T-helper 2 cell treated with Interferon-gamma antibody and Interleukin-4, amounts not matched to agents 5 μg/mL and 100 μg/mL, for 36 hours (primary cell): Measurements from ENCODE around the gene ATXN1.

Experiments used
- DNase-seq: peaks from one replicate; pipeline ENCODE4 v3.0.0; 2021; ENCODE audit warnings: low spot score
- H3K27ac Mint-ChIP-seq: one replicate; pipeline ENCODE4 v1.8.0; 2021; ENCODE audit warnings: mild to moderate bottlenecking, mixed read lengths
- H3K27me3 Mint-ChIP-seq: one replicate; pipeline ENCODE4 v1.8.0; 2021; ENCODE audit warnings: low read depth, mixed read lengths
- H3K36me3 Mint-ChIP-seq: one replicate; pipeline ENCODE4 v1.8.0; 2021; ENCODE audit warnings: low read depth, mixed read lengths
- H3K4me1 Mint-ChIP-seq: one replicate; pipeline ENCODE4 v1.8.0; 2021; ENCODE audit warnings: low read depth, mixed read lengths
- H3K4me3 Mint-ChIP-seq: one replicate; pipeline ENCODE4 v1.8.0; 2022; ENCODE audit warnings: mild to moderate bottlenecking, moderate library complexity, mixed read lengths
- H3K9me3 Mint-ChIP-seq: one replicate; pipeline ENCODE4 v1.8.0; 2021; ENCODE audit warnings: mixed read lengths

Gene ATXN1

DNA sequence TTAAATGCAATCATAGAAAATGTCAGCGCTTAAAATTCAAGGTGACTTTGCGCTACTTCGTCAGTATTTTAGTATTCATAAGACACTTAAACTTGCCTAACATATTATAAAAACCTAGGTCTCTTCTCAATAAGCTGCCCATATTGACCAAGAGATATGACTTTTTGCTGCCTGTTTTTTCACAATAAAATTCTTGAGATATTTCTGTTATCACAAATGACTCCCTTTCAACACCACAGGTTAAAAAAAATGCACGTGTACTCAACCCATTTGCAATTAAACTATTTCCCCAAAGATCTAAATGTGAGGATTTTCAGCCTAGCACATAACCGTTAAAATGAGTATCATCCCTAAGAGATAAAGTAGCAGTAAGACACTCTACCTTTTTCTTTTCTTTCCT, 10.7 kb downstream of the ATXN1 start:
- no peak overlapping the region for H3K27ac Mint-ChIP-seq
- H3K9me3 Mint-ChIP-seq: no peaks in the 10 kb centered on the region
- peaks cover 65% of the 10 kb centered on the region for H3K36me3 Mint-ChIP-seq
- no peak for DNase-seq
- H3K4me1 Mint-ChIP-seq: peaks cover 42% of the 10 kb centered on the region
- H3K4me3 Mint-ChIP-seq: no peak overlapping the region
- no peaks in the 10 kb centered on the region for H3K27me3 Mint-ChIP-seq

- Mint-ChIP-seq H3K27ac (peak overlapping the region; percentile 0), H3K4me1 (peaks cover 40% of the 10 kb centered on the region), H3K4me3 (no peak overlapping the region), H3K36me3 (peaks cover 63% of the 10 kb centered on the region), H3K27me3 (no peaks in the 10 kb centered on the region), H3K9me3 (no peaks in the 10 kb centered on the region)
- no peak for DNase-seq
These were observed 11.5 kb downstream of the ATXN1 start for GRCh38 chr6:16749516-16750485.

GRCh38 chr6:16748025-16748319, 13.3 kb downstream of the ATXN1 start:
- DNase-seq: no peak
- H3K27me3 Mint-ChIP-seq: no peaks in the 10 kb centered on the region
- H3K36me3 Mint-ChIP-seq: peaks cover 63% of the 10 kb centered on the region
- H3K9me3 Mint-ChIP-seq: no peaks in the 10 kb centered on the region
- no peak overlapping the region for H3K27ac Mint-ChIP-seq
- no peak overlapping the region for H3K4me3 Mint-ChIP-seq
- H3K4me1 Mint-ChIP-seq: peaks cover 37% of the 10 kb centered on the region

DNA sequence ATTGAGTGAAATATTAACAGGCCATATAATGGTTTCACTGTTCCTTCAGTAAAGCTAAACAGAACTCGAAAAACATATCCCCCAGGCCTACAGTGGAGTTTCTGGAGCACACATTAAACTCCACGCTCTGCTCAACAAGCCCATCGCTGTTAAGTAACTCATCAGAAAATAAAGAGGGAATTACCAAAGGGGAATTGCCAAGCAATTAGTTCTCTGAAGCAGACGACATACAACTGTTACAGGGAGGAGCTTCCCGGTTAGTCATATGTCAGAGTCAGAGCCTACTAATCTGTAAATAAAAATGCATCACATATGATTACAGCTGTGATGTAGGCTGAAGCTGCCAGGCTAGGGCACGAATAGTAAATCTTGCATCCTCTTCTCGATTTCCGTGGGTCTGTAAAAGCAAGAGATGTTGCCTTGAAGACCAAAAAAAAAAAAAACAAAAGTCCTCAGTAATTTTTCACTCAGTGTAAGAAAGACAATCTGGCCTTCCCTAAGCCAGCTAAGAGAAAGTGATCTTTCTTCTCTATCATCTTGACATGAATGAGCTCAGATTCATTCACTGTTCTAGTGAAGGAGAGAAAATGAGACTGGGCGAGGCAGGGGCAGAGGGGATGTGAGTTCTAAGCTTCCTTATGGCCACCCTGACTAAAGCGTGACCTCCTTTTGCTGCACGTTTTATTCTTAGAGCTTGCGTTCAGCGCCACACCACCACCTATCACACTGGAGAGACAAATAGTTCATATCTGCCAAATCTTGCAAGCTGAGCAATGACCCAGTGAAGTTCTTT, 13.8 kb downstream of the ATXN1 start:
- no peak for DNase-seq
- no peak overlapping the region for H3K4me3 Mint-ChIP-seq
- no peaks in the 10 kb centered on the region for H3K27me3 Mint-ChIP-seq
- peaks cover 39% of the 10 kb centered on the region for H3K4me1 Mint-ChIP-seq
- H3K36me3 Mint-ChIP-seq: peaks cover 61% of the 10 kb centered on the region
- H3K27ac Mint-ChIP-seq: no peak overlapping the region
- H3K9me3 Mint-ChIP-seq: no peaks in the 10 kb centered on the region

- no peaks in the 10 kb centered on the region for H3K9me3 Mint-ChIP-seq
- no peaks in the 10 kb centered on the region for H3K27me3 Mint-ChIP-seq
- H3K36me3 Mint-ChIP-seq: peaks cover 59% of the 10 kb centered on the region
- no peak for DNase-seq
- no peak overlapping the region for H3K4me3 Mint-ChIP-seq
- H3K4me1 Mint-ChIP-seq: peaks cover 42% of the 10 kb centered on the region
- no peak overlapping the region for H3K27ac Mint-ChIP-seq
These were observed 14.4 kb downstream of the ATXN1 start for GRCh38 chr6:16746812-16747211.

GRCh38 chr6:16746401-16746800, 14.9 kb downstream of the ATXN1 start:
- H3K36me3 Mint-ChIP-seq: peaks cover 58% of the 10 kb centered on the region
- no peak overlapping the region for H3K4me3 Mint-ChIP-seq
- H3K4me1 Mint-ChIP-seq: peaks cover 45% of the 10 kb centered on the region

GRCh38 chr6:16743664-16744210, 17.5 kb downstream of the ATXN1 start:
- peaks cover 43% of the 10 kb centered on the region for H3K4me1 Mint-ChIP-seq
- DNase-seq: no peak
- peaks cover 57% of the 10 kb centered on the region for H3K36me3 Mint-ChIP-seq

More at GRCh38 chr6:16746401-16746800, 14.9 kb downstream of the ATXN1 start:
- H3K27me3 Mint-ChIP-seq: no peaks in the 10 kb centered on the region
- H3K9me3 Mint-ChIP-seq: no peaks in the 10 kb centered on the region
- no peak overlapping the region for H3K27ac Mint-ChIP-seq
- DNase-seq: no peak

DNA sequence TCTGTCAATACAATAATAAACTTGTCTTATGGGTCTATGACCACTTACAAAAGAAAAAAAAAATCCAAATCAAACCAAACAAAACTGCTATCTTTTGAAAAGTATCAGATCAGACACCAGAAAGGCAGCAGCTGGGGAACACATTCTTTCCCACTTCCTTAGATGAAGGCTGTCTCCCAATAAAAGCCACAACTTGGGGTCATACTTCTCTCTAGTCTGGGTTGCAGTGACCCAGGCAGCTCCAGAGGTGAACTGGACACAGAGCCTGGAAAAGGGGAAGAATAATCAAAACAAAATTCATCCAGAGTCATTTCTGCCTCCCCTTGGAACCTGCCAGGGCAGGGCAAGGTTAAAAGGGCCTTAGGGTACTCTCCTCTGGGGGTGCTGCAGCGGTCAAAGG, 19.1 kb downstream of the ATXN1 start:
- DNase-seq: no peak
- Mint-ChIP-seq H3K27me3 (no peaks in the 10 kb centered on the region), H3K27ac (no peak overlapping the region), H3K36me3 (peaks cover 55% of the 10 kb centered on the region), H3K4me1 (peaks cover 50% of the 10 kb centered on the region), H3K4me3 (no peak overlapping the region), H3K9me3 (no peaks in the 10 kb centered on the region)

More at GRCh38 chr6:16743664-16744210, 17.5 kb downstream of the ATXN1 start:
- H3K27me3 Mint-ChIP-seq: no peaks in the 10 kb centered on the region
- H3K9me3 Mint-ChIP-seq: no peaks in the 10 kb centered on the region
- H3K27ac Mint-ChIP-seq: no peak overlapping the region
- H3K4me3 Mint-ChIP-seq: no peak overlapping the region

DNA sequence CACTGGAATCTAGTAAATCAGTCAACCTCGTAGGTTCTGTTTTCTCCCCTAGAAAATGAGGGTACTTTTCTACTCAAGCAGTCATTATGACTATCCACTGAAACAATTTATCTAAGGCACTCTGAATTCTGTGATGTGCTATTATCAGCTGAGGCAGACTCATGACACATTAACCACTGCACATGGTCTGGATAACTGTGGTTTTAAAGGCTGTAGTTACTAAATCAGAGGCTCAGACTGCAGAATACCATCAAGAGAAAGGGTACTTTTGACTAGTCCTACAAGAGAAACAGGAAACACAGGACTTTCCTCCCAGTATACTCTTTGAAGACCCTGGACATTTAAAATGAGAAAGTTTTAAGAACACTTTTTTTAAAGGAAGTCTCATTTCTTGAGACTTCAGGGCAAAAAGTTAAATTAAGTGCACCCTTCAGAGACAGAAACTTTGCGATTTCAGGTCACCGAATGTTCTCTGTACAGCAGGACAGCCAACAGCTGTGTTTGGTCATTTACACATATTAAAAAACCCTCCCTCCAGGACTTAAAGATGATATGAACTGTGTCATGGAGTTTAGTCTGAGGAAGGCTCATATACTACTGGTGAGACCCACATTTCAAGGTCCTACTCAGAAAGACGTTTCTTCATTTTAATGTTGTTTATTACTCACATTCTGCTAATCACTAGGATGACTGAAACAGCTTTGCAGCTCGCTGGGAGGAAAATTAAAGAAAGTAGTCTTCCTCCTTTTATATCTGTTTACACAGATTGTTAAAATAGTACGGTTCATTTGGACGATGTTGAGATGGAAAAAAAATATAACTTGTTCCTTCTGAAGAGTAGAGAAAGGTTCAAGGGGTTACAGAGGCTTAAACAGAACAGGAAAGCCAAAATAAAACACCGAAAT, 19.9 kb downstream of the ATXN1 start:
- H3K4me1 Mint-ChIP-seq: peaks cover 57% of the 10 kb centered on the region
- H3K27me3 Mint-ChIP-seq: no peaks in the 10 kb centered on the region
- H3K27ac Mint-ChIP-seq: peak overlapping the region; percentile 73
- peak; percentile 35 for DNase-seq
- no peaks in the 10 kb centered on the region for H3K9me3 Mint-ChIP-seq
- H3K36me3 Mint-ChIP-seq: peaks cover 58% of the 10 kb centered on the region
- H3K4me3 Mint-ChIP-seq: no peak overlapping the region

DNA sequence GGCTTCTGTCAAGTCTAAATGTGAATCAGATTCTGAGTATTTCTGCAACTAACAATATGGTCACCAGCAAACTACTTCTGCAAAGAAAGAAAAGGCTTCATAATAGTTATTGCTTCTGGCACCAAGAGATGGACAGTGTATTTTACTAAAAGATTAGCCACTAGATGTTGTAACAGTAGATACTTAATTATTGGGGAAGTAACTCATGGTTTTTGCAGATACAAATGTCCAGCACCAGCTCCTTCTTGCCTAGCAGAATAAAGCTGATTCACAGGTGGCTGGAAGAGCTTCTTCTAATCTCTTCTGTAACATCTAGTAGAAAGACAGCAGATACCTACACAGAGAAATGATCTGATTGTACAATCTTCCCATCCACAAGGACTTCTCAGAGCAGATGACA, 21.2 kb downstream of the ATXN1 start:
- DNase-seq: no peak
- no peaks in the 10 kb centered on the region for H3K9me3 Mint-ChIP-seq
- H3K36me3 Mint-ChIP-seq: peaks cover 62% of the 10 kb centered on the region
- H3K4me1 Mint-ChIP-seq: peaks cover 61% of the 10 kb centered on the region
- H3K27ac Mint-ChIP-seq: peak overlapping the region; percentile 27
- H3K27me3 Mint-ChIP-seq: no peaks in the 10 kb centered on the region
- no peak overlapping the region for H3K4me3 Mint-ChIP-seq

GRCh38 chr6:16739329-16739801, 21.9 kb downstream of the ATXN1 start:
- DNase-seq: no peak
- Mint-ChIP-seq H3K4me3 (no peak overlapping the region), H3K27ac (no peak overlapping the region), H3K4me1 (peaks cover 61% of the 10 kb centered on the region), H3K36me3 (peaks cover 62% of the 10 kb centered on the region), H3K9me3 (no peaks in the 10 kb centered on the region), H3K27me3 (no peaks in the 10 kb centered on the region)

- Mint-ChIP-seq H3K36me3 (peaks cover 59% of the 10 kb centered on the region), H3K27me3 (no peaks in the 10 kb centered on the region), H3K4me1 (peaks cover 60% of the 10 kb centered on the region), H3K9me3 (no peaks in the 10 kb centered on the region), H3K4me3 (no peak overlapping the region), H3K27ac (no peak overlapping the region)
- DNase-seq: no peak
These were observed 23.3 kb downstream of the ATXN1 start for GRCh38 chr6:16737925-16738324.
